GM13977 (cell line): ENCODE results near the gene PTPN14.

Source experiments
- DNase-seq: peaks from one replicate; pipeline ENCODE4 v3.0.0; 2012; ENCODE audit warnings: low spot score
- CTCF ChIP-seq: IDR thresholded peaks from 2 replicates; pipeline ENCODE4 v1.5.1; 2012; ENCODE audit warnings: mild to moderate bottlenecking, control low read depth; ENCODE audit not compliant: insufficient read depth; ENCODE audit errors: extremely low read depth, missing control alignments
- in situ Hi-C: fragments of 300-500 bp; cut with MboI; formaldehyde crosslinking; loops from one replicate; pipeline ENCODE4 v1.12.0; 2022; ENCODE audit warnings: low sequenced_read_pairs, low pct_unique_long_range_greater_than_20kb, mixed read lengths, inconsistent platforms; ENCODE audit not compliant: unreplicated experiment

PTPN14 gene

GRCh38 chr1:214574598-214575411 lies 23.4 kb upstream of the PTPN14 start:
- no peak for DNase-seq
- in situ Hi-C loops = loop anchor here (25.0 kb wide), 1 partner anchor 313 kb away; no protein-coding TSS in a partner anchor
- TF ChIP-seq CTCF = no peak

- in situ Hi-C loops = no loop called here
- DNase-seq = no peak
These were observed 22.2 kb upstream of the PTPN14 start for GRCh38 chr1:214573386-214574318.

GRCh38 chr1:214571281-214571680 lies 19.9 kb upstream of the PTPN14 start:
- TF ChIP-seq CTCF = no peak
- no peak for DNase-seq
- in situ Hi-C loops = no loop called here

More at GRCh38 chr1:214573386-214574318, 22.2 kb upstream of the PTPN14 start:
- TF ChIP-seq CTCF = no peak

- in situ Hi-C loops = no loop called here
- no peak for TF ChIP-seq CTCF
- no peak for DNase-seq
These were observed 19.0 kb upstream of the PTPN14 start for GRCh38 chr1:214570442-214570841.

GRCh38 chr1:214569357-214570004 lies 18.1 kb upstream of the PTPN14 start:
- DNase-seq = no peak
- no peak for TF ChIP-seq CTCF
- in situ Hi-C loops = no loop called here

GRCh38 chr1:214568328-214568727 lies 16.9 kb upstream of the PTPN14 start:
- in situ Hi-C loops = no loop called here
- TF ChIP-seq CTCF = no peak
- no peak for DNase-seq
